HG02943 (cell line): Measurements from ENCODE around the gene NCBP2.

Experiments used
- ATAC-seq: cut with Tn5 transposase; IDR thresholded peaks from one replicate; pipeline ENCODE4 v1.9.1; 2021; ENCODE audit warnings: mild to moderate bottlenecking, low read depth, moderate library complexity; ENCODE audit not compliant: unreplicated experiment

Gene NCBP2

GRCh38 chr3:196942226-196942914, at the start of gene NCBP2:
NCBP2 (minus strand) TSS chr3:196942528; CDS start chr3:196942503, 25 bp downstream.
- peak; percentile 93 for ATAC-seq

GRCh38 chr3:196991581-196992460, 49.5 kb upstream of the NCBP2 start:
- no peak for ATAC-seq

GRCh38 chr3:196990601-196991007, 48.3 kb upstream of the NCBP2 start:
- ATAC-seq: no peak

GRCh38 chr3:196989721-196990262, 47.5 kb upstream of the NCBP2 start:
- no peak for ATAC-seq

GRCh38 chr3:196988241-196989029, 46.1 kb upstream of the NCBP2 start:
- ATAC-seq: no peak

- ATAC-seq: no peak
Measured at GRCh38 chr3:196987022-196987421, 44.7 kb upstream of the NCBP2 start.

- ATAC-seq: no peak
Measured at GRCh38 chr3:196985954-196986885, 43.9 kb upstream of the NCBP2 start.

- no peak for ATAC-seq
Measured at GRCh38 chr3:196985298-196985697, 43.0 kb upstream of the NCBP2 start.

- ATAC-seq: no peak
Measured at GRCh38 chr3:196983186-196983585, 40.9 kb upstream of the NCBP2 start.

GRCh38 chr3:196981657-196982056, 39.3 kb upstream of the NCBP2 start:
- ATAC-seq: no peak

GRCh38 chr3:196979545-196979944, 37.2 kb upstream of the NCBP2 start:
- no peak for ATAC-seq

- no peak for ATAC-seq
Measured at GRCh38 chr3:196976941-196977340, 34.6 kb upstream of the NCBP2 start.

- ATAC-seq: no peak
Measured at GRCh38 chr3:196975349-196975748, 33.0 kb upstream of the NCBP2 start.

GRCh38 chr3:196974661-196975060, 32.3 kb upstream of the NCBP2 start:
- ATAC-seq: no peak

GRCh38 chr3:196971094-196971698, 28.9 kb upstream of the NCBP2 start:
- ATAC-seq: no peak

- ATAC-seq: no peak
Measured at GRCh38 chr3:196970547-196971093, 28.3 kb upstream of the NCBP2 start.

GRCh38 chr3:196969660-196970546, 27.6 kb upstream of the NCBP2 start:
- ATAC-seq: no peak

- ATAC-seq: no peak
Measured at GRCh38 chr3:196969134-196969659, 26.9 kb upstream of the NCBP2 start.
